Measurements from ENCODE around the gene ADGRG1. TPM values are rescaled to one million over a fixed set of nuclear protein-coding genes. Genes with fewer than 3 reads are reported as not detected.
A peak's percentile ranks its signal among the peaks of the same experiment; 100 is the strongest.

The ADGRG1 gene
- total RNA-seq, 2 donors from 2014 or later, result 81.2 to 111 TPM

GRCh38 chr16:57657228-57657627 lies 28.8 kb downstream of the ADGRG1 start:
- intact Hi-C loops (cut with DNase I, micrococcal nuclease), result no loop called here
- no peak for DNase-seq
- ATAC-seq, result no peak

DNA sequence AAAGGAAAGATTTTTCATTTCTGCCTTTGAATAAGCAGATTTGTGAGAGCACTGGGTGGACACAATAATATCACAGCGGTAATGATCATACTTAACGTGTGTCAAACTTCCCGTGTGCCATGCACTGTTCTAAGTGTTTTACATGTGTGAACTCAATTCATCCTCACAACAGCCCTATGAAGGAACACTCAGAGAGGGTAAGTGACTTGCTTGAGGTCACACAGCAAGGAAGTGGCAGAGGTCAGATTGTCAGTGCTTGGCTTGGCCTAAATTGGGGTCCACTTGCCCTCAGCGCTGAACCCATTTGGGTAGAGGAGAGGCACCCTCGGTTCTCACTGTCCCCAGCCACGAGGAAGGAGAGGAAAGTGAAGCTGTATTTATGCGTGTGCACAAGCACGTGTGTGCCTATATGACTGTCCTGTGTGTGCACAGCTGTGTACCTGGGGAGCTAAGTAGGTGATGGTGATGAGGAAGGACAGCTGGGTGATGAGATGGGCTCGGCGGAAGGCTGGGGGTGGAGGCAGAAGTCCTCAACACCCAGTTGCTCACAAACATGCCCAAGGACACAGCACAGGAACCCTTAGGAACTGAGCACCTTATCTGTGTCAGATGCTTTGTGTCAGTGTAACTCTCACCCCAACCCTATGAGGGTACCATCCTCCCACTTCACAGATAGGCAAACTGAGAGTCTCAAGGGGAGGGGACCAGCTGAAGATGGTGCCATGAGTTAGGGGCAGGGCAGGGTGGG lies 29.9 kb downstream of the ADGRG1 start:
- DNase-seq (no peak), ATAC-seq (no peak)
- intact Hi-C loops (cut with DNase I, micrococcal nuclease), result no loop called here

- DNase-seq, result no peak
- no peak for ATAC-seq
- intact Hi-C loops (cut with DNase I, micrococcal nuclease), result no loop called here
Observed at GRCh38 chr16:57658878-57659674, 30.6 kb downstream of the ADGRG1 start.

DNA sequence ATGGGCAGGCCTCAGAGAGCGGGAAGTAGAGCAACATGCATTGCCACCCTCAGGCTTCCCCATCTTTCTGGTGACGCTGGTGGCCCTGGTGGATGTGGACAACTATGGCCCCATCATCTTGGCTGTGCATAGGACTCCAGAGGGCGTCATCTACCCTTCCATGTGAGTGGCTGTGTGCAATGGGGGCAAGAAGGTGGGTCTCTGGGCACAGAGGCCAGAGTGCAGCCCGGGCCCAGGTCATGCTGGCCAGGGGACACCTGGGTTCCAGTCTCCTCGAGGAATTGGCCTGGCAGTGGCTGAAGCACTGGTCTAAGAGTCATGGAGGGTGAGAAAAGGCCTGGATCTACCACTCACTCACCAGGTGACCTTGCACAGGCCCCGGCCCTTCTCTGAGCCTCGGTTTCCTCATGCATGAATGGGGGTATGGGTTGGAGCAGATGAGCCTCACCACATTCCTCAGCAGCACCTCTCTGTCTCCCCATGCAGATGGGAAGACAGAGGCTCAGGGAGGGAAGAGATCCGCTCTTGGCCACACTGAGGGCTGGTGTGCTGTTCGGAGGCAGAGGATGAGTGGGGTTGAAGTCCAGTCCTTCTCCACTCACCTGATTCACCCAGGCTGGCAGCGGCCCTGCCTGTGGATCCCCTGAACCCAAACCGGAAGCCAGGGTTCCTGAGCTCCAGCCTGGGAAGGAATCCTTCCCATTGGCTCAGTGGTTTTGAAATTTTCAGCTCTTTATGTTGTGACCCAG lies 32.5 kb downstream of the ADGRG1 start:
- no peak for DNase-seq
- ATAC-seq, result no peak
- intact Hi-C loops (cut with DNase I, micrococcal nuclease), result no loop called here

DNA sequence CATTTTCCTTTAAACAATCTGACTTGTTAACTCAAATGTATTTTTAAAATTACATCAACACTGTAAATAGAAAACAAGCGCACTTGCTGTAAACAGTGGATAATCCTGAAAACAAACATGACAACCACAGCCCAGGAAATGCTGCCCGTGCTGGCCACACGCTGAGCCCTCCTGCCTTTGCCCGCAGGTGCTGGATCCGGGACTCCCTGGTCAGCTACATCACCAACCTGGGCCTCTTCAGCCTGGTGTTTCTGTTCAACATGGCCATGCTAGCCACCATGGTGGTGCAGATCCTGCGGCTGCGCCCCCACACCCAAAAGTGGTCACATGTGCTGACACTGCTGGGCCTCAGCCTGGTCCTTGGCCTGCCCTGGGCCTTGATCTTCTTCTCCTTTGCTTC lies 33.1 kb downstream of the ADGRG1 start:
- intact Hi-C loops (cut with DNase I, micrococcal nuclease), result no loop called here
- DNase-seq (no peak), ATAC-seq (no peak)

- ATAC-seq, result no peak
- DNase-seq, result no peak
- intact Hi-C loops (cut with DNase I, micrococcal nuclease), result no loop called here
Observed at GRCh38 chr16:57661936-57662906, 33.8 kb downstream of the ADGRG1 start.

DNA sequence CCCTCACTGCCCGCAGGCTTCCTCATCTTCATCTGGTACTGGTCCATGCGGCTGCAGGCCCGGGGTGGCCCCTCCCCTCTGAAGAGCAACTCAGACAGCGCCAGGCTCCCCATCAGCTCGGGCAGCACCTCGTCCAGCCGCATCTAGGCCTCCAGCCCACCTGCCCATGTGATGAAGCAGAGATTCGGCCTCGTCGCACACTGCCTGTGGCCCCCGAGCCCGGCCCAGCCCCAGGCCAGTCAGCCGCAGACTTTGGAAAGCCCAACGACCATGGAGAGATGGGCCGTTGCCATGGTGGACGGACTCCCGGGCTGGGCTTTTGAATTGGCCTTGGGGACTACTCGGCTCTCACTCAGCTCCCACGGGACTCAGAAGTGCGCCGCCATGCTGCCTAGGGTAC lies 35.0 kb downstream of the ADGRG1 start:
- ATAC-seq (no peak), DNase-seq (no peak)
- intact Hi-C loops (cut with DNase I, micrococcal nuclease), result no loop called here

- ATAC-seq, result no peak
- intact Hi-C loops (cut with DNase I, micrococcal nuclease), result no loop called here
- DNase-seq, result no peak
Observed at GRCh38 chr16:57663917-57664661, 35.7 kb downstream of the ADGRG1 start.

DNA sequence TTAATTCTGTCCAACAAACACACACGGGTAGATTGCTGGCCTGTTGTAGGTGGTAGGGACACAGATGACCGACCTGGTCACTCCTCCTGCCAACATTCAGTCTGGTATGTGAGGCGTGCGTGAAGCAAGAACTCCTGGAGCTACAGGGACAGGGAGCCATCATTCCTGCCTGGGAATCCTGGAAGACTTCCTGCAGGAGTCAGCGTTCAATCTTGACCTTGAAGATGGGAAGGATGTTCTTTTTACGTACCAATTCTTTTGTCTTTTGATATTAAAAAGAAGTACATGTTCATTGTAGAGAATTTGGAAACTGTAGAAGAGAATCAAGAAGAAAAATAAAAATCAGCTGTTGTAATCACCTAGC lies 36.2 kb downstream of the ADGRG1 start:
- ATAC-seq (no peak), DNase-seq (no peak)
- intact Hi-C loops (cut with DNase I, micrococcal nuclease), result no loop called here

DNA sequence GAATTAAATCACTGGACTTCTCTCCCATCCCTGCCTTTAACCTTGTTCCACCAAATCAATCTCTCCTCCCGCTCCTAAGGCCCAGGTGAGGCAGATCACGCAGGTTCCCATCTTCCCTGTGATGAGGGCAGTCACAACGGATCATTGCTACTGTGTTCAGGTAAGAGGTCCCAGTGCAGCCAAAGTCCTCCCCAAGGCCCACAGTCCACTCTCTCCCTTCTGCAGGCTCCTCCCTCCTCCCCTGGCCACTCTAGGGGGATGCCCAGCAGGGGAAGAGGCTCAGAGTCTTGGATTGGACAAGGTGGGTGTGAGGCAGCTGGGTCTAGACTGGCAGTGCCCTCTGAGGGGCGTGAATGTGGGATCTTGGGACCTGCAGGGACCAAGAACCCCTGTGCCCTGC lies 37.1 kb downstream of the ADGRG1 start:
- ATAC-seq (no peak), DNase-seq (no peak)
- intact Hi-C loops (cut with DNase I, micrococcal nuclease), result no loop called here

DNA sequence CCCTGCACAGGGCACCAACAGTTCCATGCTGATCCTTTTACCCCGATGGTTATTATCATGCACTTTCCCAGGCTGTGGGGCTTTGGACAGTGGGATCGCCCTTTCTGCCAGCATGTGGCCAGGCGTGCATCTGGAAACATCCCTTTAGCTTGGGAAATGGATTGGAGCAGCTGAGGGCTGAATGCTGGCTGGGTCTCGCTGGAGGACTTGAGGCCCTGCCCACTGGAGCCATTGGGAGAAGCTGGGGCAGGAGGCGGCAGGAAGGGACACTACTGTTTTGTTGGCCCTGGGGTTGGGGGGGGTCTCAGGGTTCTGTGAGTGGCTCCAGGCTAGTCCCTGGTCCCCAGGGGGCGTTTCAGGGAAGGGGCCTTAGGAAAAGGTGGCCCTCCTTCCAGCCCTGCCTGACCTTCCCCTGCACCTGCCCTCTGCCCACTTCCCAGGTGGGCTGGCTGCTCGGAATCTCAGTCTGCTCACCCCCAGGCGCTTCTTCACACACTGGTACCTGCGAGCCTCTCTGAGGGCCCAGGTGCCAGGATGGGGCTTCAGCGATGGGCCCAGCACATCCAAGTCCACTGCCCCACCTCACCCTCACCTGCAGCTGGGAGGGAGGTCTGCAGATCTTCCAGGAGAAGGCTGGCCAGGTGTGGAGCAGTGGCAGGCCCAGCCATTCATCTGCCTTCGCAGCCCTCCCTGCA lies 38.1 kb downstream of the ADGRG1 start:
- intact Hi-C loops (cut with DNase I, micrococcal nuclease), result no loop called here
- no peak for DNase-seq
- ATAC-seq, result peak; percentile 9

- ATAC-seq, result peak; percentile 11
- no peak for DNase-seq
- intact Hi-C loops (cut with DNase I, micrococcal nuclease), result no loop called here
Observed at GRCh38 chr16:57667048-57667525, 38.7 kb downstream of the ADGRG1 start.

DNA sequence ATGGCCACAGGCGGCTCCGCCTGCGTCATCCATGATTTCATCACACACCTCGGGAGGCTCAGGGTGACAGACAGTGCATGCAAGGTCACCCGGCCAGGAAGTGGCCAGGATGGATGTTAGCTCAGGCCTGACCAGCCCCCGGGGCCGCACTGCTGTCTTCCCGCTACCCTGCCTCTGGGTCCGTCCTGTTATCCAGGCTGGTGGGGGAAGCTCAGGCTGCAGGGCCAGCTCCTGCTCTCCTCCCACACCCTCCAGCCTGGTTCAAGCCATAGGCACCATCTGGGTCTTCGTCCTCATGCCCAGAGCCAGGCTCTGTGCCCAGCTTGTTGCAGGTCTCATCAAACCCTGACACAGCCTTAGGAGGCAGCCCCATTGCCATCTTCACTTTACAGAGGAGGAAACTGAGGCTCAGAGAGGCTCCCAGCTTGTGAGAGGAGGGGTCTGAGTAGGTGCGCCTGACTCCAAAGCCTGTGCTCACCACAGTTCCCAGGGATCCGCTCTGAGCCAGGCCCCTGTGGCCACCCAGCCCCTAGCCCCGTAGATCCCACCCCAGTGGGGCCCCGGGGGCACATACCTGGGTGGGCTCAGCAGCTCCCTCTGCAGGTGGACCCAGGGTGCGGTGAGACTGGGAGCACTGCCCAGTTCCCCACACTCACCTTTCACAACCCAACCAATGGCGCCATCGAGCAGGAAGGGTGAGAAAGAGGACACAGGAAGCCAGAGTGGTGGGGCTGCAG lies 39.3 kb downstream of the ADGRG1 start:
- intact Hi-C loops (cut with DNase I, micrococcal nuclease), result no loop called here
- ATAC-seq, result peak; percentile 28
- DNase-seq, result no peak

- intact Hi-C loops (cut with DNase I, micrococcal nuclease), result no loop called here
- no peak for ATAC-seq
- DNase-seq, result no peak
Observed at GRCh38 chr16:57668263-57668571, 39.8 kb downstream of the ADGRG1 start, which contains the start of gene ADGRG3. Gene ADGRG3 (plus strand): TSS chr16:57668306. CDS start chr16:57668348, 42 bp downstream.

- no peak for ATAC-seq
- intact Hi-C loops (cut with DNase I, micrococcal nuclease), result no loop called here
- no peak for DNase-seq
Observed at GRCh38 chr16:57668630-57669475, 40.4 kb downstream of the ADGRG1 start.

All from left colon (tissue), 2 donors.